Measurements from ENCODE around the gene MOGAT1. TPM values are rescaled to one million over a fixed set of nuclear protein-coding genes. Genes with fewer than 3 reads are reported as not detected.

The MOGAT1 gene
- total RNA-seq, 1 experiment from 2014 or later, result 51.2 TPM

DNA sequence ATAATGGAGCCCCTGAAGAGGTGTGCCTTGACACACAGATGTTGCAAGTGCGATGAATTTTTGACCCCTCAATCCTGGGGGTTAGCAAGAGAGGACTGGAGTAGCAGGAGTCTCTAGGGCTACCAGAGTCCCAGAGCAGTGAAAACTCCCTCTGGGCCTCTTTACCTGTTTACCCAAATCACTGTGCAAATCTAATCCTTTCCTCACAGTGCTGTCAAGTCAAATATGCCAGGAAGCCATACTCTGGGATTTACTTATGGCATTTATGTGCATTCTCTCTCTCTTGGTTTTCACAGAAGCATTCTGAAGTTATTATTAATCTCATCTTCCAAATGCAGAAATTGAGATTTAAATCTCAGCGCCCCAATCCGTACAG is 62.0 kb downstream of the MOGAT1 start:
- H3K4me1 Mint-ChIP-seq (ENCODE audit: low read depth, unreplicated experiment), result peaks cover 28% of the 10 kb centered on the region
- peak overlapping the region; percentile 75 for H3K27ac Mint-ChIP-seq (ENCODE audit: unreplicated experiment)
- no peaks in the 10 kb centered on the region for H3K27me3 Mint-ChIP-seq (ENCODE audit: unreplicated experiment)
- intact Hi-C loops (cut with micrococcal nuclease; ENCODE audit: unreplicated experiment), result no loop called here
- no peak overlapping the region for H3K4me3 Mint-ChIP-seq (ENCODE audit: low read depth, unreplicated experiment)
- H3K9me3 Mint-ChIP-seq (ENCODE audit: low read depth, unreplicated experiment), result peaks cover 2% of the 10 kb centered on the region
- CTCF ChIA-PET, result interaction anchor here (1.0 to 1.2 kb wide), 2 partner anchors 109 to 170 kb away, joined by 4 read pairs; no protein-coding TSS in a partner anchor
- TF ChIP-seq, protein P1, sequence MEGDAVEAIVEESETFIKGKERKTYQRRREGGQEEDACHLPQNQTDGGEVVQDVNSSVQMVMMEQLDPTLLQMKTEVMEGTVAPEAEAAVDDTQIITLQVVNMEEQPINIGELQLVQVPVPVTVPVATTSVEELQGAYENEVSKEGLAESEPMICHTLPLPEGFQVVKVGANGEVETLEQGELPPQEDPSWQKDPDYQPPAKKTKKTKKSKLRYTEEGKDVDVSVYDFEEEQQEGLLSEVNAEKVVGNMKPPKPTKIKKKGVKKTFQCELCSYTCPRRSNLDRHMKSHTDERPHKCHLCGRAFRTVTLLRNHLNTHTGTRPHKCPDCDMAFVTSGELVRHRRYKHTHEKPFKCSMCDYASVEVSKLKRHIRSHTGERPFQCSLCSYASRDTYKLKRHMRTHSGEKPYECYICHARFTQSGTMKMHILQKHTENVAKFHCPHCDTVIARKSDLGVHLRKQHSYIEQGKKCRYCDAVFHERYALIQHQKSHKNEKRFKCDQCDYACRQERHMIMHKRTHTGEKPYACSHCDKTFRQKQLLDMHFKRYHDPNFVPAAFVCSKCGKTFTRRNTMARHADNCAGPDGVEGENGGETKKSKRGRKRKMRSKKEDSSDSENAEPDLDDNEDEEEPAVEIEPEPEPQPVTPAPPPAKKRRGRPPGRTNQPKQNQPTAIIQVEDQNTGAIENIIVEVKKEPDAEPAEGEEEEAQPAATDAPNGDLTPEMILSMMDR (IDR thresholded peaks at IDR 0.05; ENCODE audit: unreplicated experiment), result no peak
- peaks cover 13% of the 10 kb centered on the region for H3K36me3 Mint-ChIP-seq (ENCODE audit: insufficient read depth, unreplicated experiment)
- BruUV-seq (replicated peaks), result no TSS peak
- DNase-seq, result no peak

DNA sequence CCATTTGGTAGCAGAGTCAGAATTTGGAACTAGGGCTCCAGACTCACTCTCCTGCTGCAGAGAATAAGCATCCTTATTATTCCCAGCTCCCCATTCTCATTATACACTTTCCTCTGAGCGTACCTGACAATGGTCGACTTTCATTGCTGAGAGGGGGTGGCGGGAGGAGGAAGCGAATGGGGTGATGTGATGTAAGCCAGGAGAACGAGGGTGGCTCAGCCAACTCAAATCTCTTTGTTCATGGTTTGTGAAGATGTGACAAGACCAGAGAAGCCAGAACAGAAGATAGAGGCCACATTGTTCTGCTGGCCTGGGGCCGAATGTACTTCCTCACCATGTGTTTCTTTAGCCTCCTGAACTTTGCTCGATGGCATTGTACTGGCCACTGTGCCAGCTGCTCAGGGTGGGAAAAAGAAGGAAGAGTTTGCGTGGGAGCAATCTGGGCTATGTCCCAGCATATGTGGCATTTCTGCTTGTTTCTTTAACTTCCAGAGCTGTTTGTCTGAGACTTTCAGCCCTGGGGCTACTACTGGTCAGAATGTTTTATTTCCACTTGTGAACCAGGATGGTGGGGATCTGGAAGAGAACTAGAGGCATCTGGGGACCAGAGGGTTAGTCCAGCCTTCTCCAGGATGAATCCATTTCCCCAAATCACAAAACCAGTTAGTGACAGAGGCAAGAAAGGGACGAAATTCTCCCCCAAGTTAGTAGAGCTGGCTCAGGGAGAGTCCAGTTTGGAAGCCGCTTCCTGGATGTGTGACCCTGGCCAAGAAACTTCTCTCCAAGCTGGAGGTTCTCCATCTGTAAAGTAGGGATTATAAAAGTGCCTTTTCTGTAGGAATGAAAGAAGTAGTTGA is 62.6 kb downstream of the MOGAT1 start:
- H3K27ac Mint-ChIP-seq (ENCODE audit: unreplicated experiment), result peak overlapping the region; percentile 75
- no peaks in the 10 kb centered on the region for H3K27me3 Mint-ChIP-seq (ENCODE audit: unreplicated experiment)
- no peak overlapping the region for H3K4me3 Mint-ChIP-seq (ENCODE audit: low read depth, unreplicated experiment)
- peaks cover 13% of the 10 kb centered on the region for H3K36me3 Mint-ChIP-seq (ENCODE audit: insufficient read depth, unreplicated experiment)
- BruUV-seq (replicated peaks), result no TSS peak
- DNase-seq, result peak; percentile 61
- TF ChIP-seq, protein P1 (IDR thresholded peaks at IDR 0.05; ENCODE audit: unreplicated experiment), result no peak
- peaks cover 34% of the 10 kb centered on the region for H3K4me1 Mint-ChIP-seq (ENCODE audit: low read depth, unreplicated experiment)
- intact Hi-C loops (cut with micrococcal nuclease; ENCODE audit: unreplicated experiment), result no loop called here
- CTCF ChIA-PET, result interaction anchor here (1.0 to 1.2 kb wide), 2 partner anchors 108 to 169 kb away, joined by 4 read pairs; no protein-coding TSS in a partner anchor
- peaks cover 4% of the 10 kb centered on the region for H3K9me3 Mint-ChIP-seq (ENCODE audit: low read depth, unreplicated experiment)

DNA sequence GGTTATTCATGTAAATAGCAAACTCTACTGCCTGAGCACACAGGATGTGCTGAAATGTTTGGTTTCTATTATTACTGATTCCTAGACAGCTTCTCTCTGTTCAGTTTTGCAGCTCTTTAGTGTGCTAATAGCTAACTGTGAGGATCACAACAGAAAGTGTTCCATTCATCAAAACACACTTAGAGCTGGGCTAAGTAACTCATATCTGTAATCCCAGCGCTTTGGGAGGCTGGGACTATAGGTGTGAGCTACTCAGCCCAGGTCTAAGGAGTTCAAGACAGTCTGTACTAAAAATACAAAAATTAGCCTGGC is 63.2 kb downstream of the MOGAT1 start:
- intact Hi-C loops (cut with micrococcal nuclease; ENCODE audit: unreplicated experiment), result no loop called here
- Mint-ChIP-seq H3K27me3 (ENCODE audit: unreplicated experiment) (no peaks in the 10 kb centered on the region), H3K4me1 (ENCODE audit: low read depth, unreplicated experiment) (peaks cover 34% of the 10 kb centered on the region), H3K9me3 (ENCODE audit: low read depth, unreplicated experiment) (peaks cover 4% of the 10 kb centered on the region), H3K36me3 (ENCODE audit: insufficient read depth, unreplicated experiment) (peaks cover 15% of the 10 kb centered on the region), H3K27ac (ENCODE audit: unreplicated experiment) (peak overlapping the region; percentile 75), H3K4me3 (ENCODE audit: low read depth, unreplicated experiment) (no peak overlapping the region)
- no TSS peak for BruUV-seq (replicated peaks)
- no peak for DNase-seq
- CTCF ChIA-PET, result no interaction called here
- TF ChIP-seq, protein P1 (IDR thresholded peaks at IDR 0.05; ENCODE audit: unreplicated experiment), result no peak

DNA sequence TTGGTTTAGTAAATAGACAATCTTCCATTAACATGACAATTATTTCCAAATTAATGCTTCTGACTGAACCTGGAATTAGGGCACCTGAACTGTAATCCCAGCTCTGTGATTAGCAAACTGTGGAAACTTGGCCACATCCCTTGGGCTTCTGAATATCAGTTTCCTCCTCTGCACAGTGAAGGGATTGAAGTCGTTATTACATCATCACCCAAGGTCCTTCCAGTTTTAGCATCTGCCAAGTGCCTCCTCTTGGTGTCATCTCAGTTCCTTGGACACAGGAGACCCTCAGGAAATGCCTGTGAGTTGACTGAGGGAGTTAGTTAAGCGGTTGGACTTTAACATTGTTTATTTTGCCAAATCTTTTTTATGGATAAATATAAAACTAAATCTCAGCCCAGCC is 64.8 kb downstream of the MOGAT1 start:
- Mint-ChIP-seq H3K9me3 (ENCODE audit: low read depth, unreplicated experiment) (peaks cover 4% of the 10 kb centered on the region), H3K27ac (ENCODE audit: unreplicated experiment) (no peak overlapping the region), H3K36me3 (ENCODE audit: insufficient read depth, unreplicated experiment) (peaks cover 22% of the 10 kb centered on the region), H3K4me3 (ENCODE audit: low read depth, unreplicated experiment) (no peak overlapping the region), H3K4me1 (ENCODE audit: low read depth, unreplicated experiment) (peaks cover 34% of the 10 kb centered on the region), H3K27me3 (ENCODE audit: unreplicated experiment) (no peaks in the 10 kb centered on the region)
- BruUV-seq (replicated peaks), result no TSS peak
- no peak for DNase-seq
- intact Hi-C loops (cut with micrococcal nuclease; ENCODE audit: unreplicated experiment), result no loop called here
- CTCF ChIA-PET, result no interaction called here
- TF ChIP-seq, protein P1 (IDR thresholded peaks at IDR 0.05; ENCODE audit: unreplicated experiment), result no peak
